ENCODE results near the gene UBALD2.
A peak's percentile ranks its signal among the peaks of the same experiment; 100 is the strongest.
"Not testable (repeated sequence)": the region's sequence is repeated elsewhere in the genome, so short reads cannot be mapped to it uniquely, and the experiment has no call there.

The UBALD2 gene

DNA sequence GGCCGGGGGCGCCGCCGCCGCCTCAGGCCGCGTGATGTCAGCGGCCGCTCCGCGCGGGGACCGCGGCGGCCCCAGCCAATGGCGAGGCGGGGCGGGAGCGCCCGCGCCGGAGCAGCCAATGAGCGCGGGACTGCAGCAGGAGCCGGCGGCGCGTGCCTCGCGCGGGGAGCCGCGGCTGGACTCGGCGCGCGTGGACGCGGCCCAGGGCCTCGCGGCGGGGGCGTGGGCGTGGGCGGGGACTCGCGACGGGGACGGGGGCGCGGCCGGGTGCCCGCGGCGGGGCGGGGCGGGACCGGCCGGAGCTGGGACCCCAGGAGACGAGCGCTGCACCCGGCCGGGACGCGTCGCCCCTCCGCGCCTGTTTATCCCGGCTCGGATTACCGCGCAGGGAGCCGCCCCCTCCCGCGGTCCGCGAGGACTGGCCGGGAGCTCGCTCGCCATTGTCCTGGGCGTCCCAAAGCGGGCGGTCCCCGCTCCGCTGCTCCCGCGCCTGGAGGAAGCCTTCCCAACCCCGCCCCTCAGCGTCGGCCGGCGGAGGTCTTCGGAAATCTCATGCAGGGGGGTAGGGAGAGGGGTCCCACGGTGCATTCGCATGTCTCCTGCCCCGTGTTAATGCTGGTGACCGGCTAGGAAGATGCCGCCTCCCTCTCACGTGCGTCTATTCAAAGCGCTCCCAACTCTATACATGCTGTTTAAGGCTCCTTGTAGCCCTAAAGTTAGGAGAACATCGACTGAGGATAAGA, 24.5 kb upstream of the UBALD2 start, which contains the start of gene RNF157:
TSS of gene RNF157 (minus strand) at position 33 of the 743 bp plus-strand sequence. CDS start 253 bp downstream, outside the sequence.
- Mint-ChIP-seq H3K9me3 (no peaks in the 10 kb centered on the region), H3K4me3 (peak within 1 kb of the TSS; percentile 90 to 99), H3K27me3 (no peaks in the 10 kb centered on the region), H3K27ac (peak within 1 kb of the TSS; percentile 96 to 97), H3K4me1 (peaks cover 72% of the 10 kb centered on the region)
- DNase-seq (peak; percentile 60), ATAC-seq (peak; percentile 88)

DNA sequence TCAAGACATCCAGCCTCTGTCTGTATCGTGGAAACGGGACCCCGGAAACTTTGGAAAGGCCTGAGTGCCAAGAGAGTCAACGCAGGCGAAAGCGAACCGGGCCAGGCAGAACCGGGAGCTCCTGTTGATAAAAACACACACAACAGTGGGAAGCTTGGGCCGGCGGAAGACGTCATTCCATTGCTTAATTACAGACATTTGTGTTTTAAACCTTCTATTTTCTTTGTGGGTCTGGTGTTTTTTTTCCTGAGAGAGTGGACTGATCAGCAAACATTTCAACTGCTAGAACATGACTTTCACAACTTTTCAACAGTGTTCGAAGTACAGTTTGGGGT, 24.0 kb upstream of the UBALD2 start:
- ATAC-seq, result no peak
- Mint-ChIP-seq H3K27me3 (no peaks in the 10 kb centered on the region), H3K9me3 (no peaks in the 10 kb centered on the region), H3K4me1 (peaks cover 77% of the 10 kb centered on the region), H3K27ac (peak overlapping the region; percentile 96 to 97), H3K4me3 (peak overlapping the region; percentile 90 to 99)
- no peak for DNase-seq

DNA sequence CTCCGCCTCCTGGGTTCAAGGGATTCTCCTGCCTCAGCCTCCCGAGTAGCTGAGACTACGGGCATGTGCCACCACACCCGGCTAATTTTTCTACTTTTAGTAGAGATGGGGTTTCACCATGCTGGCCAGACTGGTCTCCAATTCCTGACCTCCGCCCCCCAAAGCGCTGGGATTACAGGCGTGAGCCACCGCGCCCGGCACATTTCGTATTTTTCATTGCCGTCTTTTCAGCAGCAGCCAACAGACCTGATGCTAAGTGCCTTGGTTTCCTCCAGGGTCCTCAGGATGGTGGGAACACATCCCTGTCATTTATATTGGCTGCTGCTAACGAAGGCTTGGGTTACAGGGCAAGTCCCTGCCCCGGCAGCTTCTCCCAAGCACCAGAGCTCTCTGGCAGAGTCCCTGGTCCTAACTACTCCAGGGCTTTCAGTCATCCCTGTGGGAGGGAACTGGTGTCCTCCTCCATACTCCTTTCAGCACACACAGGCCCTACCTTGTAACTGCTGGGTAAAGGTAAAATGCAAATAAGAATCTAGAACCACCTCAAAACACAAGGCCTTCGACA, 23.4 kb upstream of the UBALD2 start:
- peak overlapping the region in 1 of 2 donors; percentile 61 for H3K27ac Mint-ChIP-seq
- no peaks in the 10 kb centered on the region for H3K9me3 Mint-ChIP-seq
- peak overlapping the region; percentile 90 to 99 for H3K4me3 Mint-ChIP-seq
- H3K4me1 Mint-ChIP-seq, result peaks cover 83% of the 10 kb centered on the region
- H3K27me3 Mint-ChIP-seq, result no peaks in the 10 kb centered on the region
- no peak for DNase-seq
- no peak for ATAC-seq

DNA sequence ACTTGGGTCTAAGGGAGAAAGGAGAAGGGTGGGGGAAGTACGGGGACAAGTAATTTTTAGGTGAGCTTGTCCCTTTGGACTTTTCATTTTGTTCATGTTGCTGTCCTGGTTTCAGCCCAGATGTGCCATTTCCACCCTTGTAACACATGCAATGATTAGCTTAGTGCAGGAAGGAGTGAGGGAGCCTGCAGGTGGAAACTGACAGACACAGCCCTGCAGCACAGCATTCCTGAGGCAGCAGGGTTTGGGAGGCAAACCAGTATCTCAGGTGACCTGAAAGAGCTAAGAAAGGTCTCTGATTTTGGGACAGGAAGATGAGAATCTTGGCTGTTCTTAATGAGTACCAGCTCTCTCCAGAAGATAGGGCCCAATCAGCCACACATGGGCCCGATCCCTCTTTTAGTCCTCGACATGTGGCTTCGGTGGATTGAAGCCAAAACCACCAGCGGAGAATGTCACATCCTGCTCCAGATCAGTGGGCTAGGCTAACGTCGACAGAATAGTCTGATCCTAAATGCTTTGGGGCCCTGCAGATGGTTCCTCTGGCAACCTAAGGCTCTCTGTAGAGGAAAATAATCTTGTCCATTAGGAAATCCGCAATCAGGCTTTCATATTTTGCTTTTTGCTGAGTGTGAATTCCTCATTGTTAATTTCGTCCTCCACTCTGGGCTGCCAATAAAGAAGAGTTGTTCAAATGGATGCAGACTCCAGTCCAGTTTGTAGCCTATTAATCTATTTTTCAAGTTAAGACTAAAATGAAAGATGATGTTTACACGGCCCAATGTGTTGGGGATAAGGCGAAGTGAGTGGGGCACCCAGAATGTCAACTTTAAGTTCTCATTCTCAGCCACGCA, 21.1 kb upstream of the UBALD2 start:
- peak overlapping the region; percentile 6 to 18 for H3K4me3 Mint-ChIP-seq
- no peaks in the 10 kb centered on the region for H3K27me3 Mint-ChIP-seq
- no peaks in the 10 kb centered on the region for H3K9me3 Mint-ChIP-seq
- DNase-seq (no peak), ATAC-seq (no peak)
- peaks cover 79% of the 10 kb centered on the region for H3K4me1 Mint-ChIP-seq
- peak overlapping the region; percentile 60 to 69 for H3K27ac Mint-ChIP-seq

DNA sequence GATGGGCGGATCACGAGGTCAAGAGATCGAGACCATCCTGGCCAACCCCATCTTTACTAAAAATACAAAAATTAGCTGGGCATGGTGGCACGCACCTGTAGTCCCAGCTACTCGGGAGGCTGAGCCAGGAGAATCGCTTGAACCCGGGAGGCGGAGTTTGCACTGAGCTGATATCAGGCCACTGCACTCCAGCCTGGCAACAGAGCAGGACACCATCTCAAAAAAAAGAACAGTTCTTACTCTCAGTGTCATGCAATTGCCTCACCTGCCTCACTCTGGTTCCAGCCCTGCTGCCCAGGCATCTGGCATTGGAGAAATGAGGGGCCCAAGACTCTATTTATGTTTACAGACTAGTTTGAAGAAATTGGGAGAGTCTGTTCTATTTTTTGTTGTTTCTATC, 20.4 kb upstream of the UBALD2 start:
- not testable (repeated sequence) for H3K27me3 Mint-ChIP-seq, ATAC-seq, DNase-seq, H3K9me3 Mint-ChIP-seq
- Mint-ChIP-seq H3K27ac (peak overlapping the region; percentile 99 to 100), H3K4me3 (peak overlapping the region; percentile 18 to 87), H3K4me1 (peaks cover 75% of the 10 kb centered on the region)

DNA sequence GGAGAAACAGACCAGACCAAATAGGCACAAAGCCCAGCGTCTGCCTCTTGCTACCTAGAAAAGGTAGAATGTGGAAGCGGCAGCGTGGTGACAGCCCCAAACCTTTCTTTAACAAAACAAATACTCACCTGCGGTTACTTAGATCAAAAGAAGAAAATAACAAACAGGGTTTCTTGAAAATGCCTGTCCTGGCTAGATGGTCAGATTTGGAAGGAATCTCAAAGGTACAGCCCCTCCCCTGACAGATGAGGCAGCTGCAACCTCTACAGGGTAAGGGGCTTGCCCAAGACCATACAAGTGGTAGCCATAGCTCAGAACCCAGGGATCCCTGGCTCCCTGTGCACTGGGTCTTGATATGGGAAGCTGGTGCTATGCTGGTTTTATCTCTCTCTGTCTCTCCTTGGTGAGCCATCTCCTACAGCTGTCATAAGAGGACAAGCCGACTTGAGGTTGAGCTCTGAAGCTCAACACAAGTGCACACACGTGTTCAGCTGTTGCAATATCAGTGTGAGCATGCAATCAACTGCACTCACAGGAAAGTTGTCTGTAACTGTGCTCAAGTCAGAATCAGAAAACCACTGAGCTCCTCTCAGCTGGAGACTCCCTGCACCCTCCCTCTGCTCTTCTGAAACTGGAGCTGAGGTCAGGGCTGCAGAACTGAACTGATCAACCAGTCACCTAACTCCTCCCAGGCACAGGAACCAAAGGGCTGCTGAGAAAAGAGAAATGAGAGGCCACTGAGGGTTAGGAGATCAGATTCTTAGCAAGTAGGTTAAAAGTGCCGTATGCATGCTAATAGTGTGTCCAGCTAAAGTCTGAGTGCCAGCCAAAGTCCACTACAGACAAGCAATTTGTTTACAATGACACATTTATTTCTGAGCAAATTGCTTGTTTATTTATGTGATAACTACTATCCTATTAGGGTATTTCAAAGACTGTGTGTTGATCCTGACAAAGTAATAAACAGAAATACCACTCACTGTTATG, 18.8 kb upstream of the UBALD2 start:
- H3K27me3 Mint-ChIP-seq, result no peaks in the 10 kb centered on the region
- H3K27ac Mint-ChIP-seq, result peak overlapping the region; percentile 99 to 100
- ATAC-seq (peak; percentile 99), DNase-seq (peak; percentile 81 to 92)
- H3K4me3 Mint-ChIP-seq, result peak overlapping the region; percentile 69 to 87
- H3K9me3 Mint-ChIP-seq, result no peaks in the 10 kb centered on the region
- H3K4me1 Mint-ChIP-seq, result peaks cover 73% of the 10 kb centered on the region

DNA sequence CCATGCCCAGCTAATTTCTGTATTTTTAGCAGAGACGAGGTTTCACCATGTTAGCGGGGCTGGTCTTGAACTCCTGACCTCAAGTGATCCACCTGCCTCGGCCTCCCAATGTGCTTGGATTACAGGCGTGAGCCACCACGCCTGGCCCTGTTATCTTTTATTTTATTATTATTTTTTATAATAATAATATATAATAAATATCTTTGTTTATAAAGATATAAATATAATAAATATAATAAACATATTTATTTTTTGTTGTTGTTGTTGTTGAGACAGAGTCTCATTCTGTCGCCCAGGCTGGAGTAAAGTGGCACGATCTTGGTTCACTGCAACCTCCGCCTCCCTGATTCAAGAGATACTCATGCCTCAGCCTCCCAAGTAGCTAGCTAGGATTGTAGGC, 17.8 kb upstream of the UBALD2 start:
- no peak for DNase-seq
- ATAC-seq, result no peak
- Mint-ChIP-seq H3K27ac (no peak overlapping the region), H3K4me1 (peaks cover 73% of the 10 kb centered on the region), H3K27me3 (no peaks in the 10 kb centered on the region), H3K4me3 (no peak overlapping the region), H3K9me3 (no peaks in the 10 kb centered on the region)

DNA sequence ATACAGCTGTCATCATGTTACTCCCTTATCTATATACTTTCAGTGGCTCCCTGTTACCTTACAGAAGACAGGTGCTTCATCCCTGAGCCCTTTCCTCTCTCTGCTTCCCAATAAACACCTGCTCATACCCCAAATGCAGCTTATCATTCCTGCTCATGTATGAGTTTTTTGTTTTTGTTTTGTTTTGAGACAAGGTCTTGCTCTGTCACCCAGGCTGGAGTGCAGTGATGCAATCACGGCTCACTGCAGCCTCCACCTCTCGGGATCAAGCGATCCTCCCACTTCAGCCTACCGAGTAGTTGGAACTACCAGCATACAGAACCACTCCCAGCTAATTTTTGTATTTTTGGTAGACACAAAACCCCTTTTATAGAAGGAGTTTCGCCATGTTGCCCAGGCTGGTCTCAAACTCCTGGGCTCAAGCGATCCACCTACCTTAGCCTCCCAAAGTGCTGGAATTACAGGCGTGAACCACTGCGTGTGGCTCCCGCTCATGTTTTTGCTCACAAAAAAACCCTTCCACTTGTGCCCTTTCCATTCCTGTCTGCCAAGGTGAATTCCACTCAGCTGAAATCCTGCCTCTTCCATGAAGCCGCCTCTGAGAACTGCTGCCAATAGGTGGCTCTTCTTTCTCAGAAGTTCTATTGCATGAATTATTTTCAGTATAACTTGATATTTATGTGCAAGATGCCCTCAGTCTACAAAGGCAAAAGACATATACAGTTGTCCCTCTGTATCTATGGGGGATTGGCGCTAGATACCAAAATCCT, 16.9 kb upstream of the UBALD2 start:
- no peak for DNase-seq
- Mint-ChIP-seq H3K27ac (peak overlapping the region; percentile 59 to 90), H3K4me1 (peaks cover 72% of the 10 kb centered on the region), H3K4me3 (peak overlapping the region; percentile 9 to 41), H3K27me3 (no peaks in the 10 kb centered on the region), H3K9me3 (no peaks in the 10 kb centered on the region)
- no peak for ATAC-seq

DNA sequence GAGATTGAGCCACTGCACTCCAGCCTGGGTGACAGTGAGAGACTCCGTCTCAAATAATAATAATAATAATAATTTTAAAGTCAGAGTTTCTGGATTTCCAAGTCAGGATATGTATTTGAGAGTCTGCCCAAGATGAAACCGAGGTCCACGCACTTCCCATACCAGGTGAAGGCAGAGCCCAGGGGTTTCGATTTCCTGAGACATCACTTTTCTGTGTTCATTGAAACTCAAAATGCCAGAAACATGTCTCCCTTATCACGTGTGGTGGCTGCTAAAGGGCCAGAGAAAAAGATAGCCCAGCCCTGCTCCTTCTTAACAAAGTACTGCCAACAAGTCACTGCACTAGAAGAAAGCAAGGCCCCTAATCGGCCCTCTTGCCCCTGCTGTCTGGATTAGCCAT, 15.0 kb upstream of the UBALD2 start:
- Mint-ChIP-seq H3K27me3 (no peaks in the 10 kb centered on the region), H3K4me1 (peaks cover 61% of the 10 kb centered on the region), H3K9me3 (no peaks in the 10 kb centered on the region), H3K27ac (no peak overlapping the region), H3K4me3 (no peak overlapping the region)
- DNase-seq (no peak), ATAC-seq (no peak)

DNA sequence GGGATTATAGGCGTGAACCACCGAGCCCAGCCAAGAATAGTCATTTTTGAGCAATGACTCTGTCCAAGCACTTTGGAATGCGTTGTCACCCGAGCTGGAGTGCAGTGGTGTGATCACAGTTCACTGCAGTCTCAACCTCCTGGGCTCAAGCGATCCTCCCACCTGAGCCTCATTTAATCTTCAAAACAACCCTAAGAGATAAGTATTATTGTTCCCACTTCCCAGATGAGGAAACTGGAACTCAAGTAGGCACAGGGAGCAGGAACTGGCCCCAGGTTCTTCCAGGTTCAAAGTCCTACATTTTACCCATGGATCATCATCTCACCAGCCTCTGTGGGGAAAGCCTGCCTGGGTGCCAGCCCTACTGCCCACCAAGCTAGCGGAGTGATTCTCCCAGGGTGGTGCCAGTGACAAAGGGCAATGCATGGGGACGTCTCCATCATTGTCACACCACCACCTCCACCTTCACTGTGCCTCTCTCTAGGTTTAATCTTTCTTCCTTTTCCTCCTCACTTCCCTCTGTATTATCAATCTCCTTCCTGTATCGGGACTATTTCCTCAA, 13.6 kb upstream of the UBALD2 start:
- H3K27me3 Mint-ChIP-seq, result no peaks in the 10 kb centered on the region
- peak overlapping the region; percentile 77 to 82 for H3K4me3 Mint-ChIP-seq
- H3K4me1 Mint-ChIP-seq, result peaks cover 61% of the 10 kb centered on the region
- H3K9me3 Mint-ChIP-seq, result no peaks in the 10 kb centered on the region
- DNase-seq (no peak), ATAC-seq (no peak)
- H3K27ac Mint-ChIP-seq, result peak overlapping the region; percentile 92 to 98

DNA sequence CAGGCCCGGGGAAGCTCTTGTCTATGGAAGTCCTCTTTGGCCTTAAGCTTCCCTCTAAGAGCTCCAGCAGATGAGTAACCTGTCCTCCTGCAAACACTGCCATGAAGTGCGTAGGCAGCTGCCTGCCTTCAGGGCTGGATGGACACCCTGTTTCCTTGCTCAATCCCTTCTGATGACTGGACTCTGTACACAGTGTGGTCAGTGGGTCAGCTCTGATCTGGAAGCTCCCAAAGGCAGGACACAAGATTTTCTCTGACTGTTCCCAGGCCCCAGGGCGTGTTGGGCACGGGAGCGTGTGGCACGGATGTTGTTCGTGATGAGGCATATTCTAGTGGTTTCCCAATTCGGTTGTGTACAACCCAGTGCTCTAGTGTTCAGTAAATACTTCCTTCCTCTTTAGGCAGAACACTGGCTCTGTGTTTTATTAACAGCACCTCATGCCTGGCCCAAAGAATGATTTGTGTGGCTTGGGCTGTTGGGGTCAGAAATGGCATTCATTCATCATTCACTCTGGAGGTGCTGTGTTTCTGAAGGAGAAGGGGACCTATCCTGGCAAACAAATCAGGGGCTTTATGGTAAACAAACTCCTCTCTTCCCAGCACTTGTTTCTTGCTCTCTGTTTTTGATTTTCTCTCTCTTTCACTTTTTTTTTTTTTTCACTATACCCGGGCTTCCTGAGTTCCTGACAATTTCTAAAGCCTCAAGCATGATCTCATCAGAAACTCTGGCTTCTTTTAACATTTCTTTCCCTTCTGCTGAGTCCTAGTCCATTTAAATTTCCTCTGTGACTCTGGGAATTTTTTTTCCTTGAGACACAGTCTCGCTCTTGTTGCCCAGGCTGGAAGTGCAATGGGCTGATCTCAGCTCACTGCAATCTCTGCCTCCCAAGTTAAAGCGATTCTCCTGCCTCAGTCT, 12.9 kb upstream of the UBALD2 start:
- Mint-ChIP-seq H3K27me3 (no peaks in the 10 kb centered on the region), H3K27ac (peak overlapping the region; percentile 92 to 98), H3K4me1 (peaks cover 61% of the 10 kb centered on the region), H3K9me3 (peaks cover 0 to 5% of the 10 kb centered on the region in 2 donors), H3K4me3 (peak overlapping the region; percentile 77 to 82)
- peak; percentile 33 to 40 for DNase-seq
- peak; percentile 62 for ATAC-seq

DNA sequence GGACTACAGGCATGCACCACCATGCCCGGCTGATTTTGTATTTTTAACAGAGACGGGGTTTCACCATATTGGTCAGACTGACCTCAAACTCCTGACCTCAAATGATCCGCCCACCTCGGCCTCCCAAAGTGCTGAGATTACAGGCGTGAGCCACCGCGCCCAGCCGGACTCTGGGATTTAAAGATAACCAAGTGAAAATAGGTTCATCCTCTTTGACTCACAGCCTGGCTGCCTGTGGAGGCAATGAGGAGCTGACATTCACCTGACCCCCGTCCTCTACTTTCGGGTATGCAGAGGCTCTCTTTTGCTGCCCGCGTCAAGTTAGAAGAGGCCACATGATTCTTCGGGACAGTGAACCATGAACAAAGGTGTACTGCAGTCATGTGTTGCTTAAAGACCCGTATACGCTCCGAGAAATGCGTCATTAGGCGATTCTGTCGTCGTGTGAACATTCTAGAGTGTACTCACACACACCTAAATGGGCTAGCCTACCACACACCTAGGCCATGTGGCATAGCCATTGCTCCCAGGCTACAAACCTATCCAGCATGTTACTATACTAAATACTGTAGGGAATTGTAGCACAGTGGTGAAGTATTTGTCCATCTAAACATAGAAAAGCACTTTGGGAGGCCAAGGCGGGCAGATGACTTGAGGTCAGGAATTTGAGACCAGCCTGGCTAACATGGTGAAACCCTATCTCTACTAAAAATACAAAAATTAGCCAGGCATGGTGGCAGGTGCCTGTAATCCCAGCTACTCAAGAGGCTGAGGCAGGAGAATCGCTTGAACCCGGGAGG, 12.0 kb upstream of the UBALD2 start:
- peaks cover 54% of the 10 kb centered on the region for H3K4me1 Mint-ChIP-seq
- H3K4me3 Mint-ChIP-seq, result peak overlapping the region; percentile 77 to 82
- not testable (repeated sequence) for ATAC-seq, H3K9me3 Mint-ChIP-seq, DNase-seq, H3K27me3 Mint-ChIP-seq
- H3K27ac Mint-ChIP-seq, result peak overlapping the region in 1 of 2 donors; percentile 98
